Measurements from ENCODE around the gene NCOA6. TPM values are rescaled to one million over a fixed set of nuclear protein-coding genes. Genes with fewer than 3 reads are reported as not detected.

Gene NCOA6
- total RNA-seq, 4 donors from 2014 or later = 11.6 to 21.8 (median 18.1) TPM

- H3K36me3 ChIP-seq = peaks cover 18 to 100% (median 22%) of the 10 kb centered on the region in 3 donors
- intact Hi-C loops (cut with DNase I) = no loop called here
- H3K4me3 ChIP-seq = no peak overlapping the region
- no peak for DNase-seq
- no peak overlapping the region for H3K27ac ChIP-seq
- WGBS, 2 donors = 63 to 85% methylated on average over 1 of the region's 1 CpG
- H3K4me1 ChIP-seq = no peaks in the 10 kb centered on the region
- no peaks in the 10 kb centered on the region for H3K9me3 ChIP-seq
- TF ChIP-seq CTCF (IDR thresholded peaks at IDR 0.05) (no peak), POLR2A (IDR thresholded peaks at IDR 0.05) (no peak)
- no peaks in the 10 kb centered on the region for H3K27me3 ChIP-seq
Observed at GRCh38 chr20:34744847-34745246, 80.6 kb downstream of the NCOA6 start.

- 88 to 92% methylated on average over 3 of the region's 3 CpGs for WGBS, 2 donors
- DNase-seq = no peak
- no peaks in the 10 kb centered on the region for H3K4me1 ChIP-seq
- no peaks in the 10 kb centered on the region for H3K27me3 ChIP-seq
- H3K27ac ChIP-seq = no peak overlapping the region
- no peak overlapping the region for H3K4me3 ChIP-seq
- no peak for TF ChIP-seq POLR2A (IDR thresholded peaks at IDR 0.05)
- TF ChIP-seq CTCF (IDR thresholded peaks at IDR 0.05) = no peak
- intact Hi-C loops (cut with DNase I) = no loop called here
- no peaks in the 10 kb centered on the region for H3K9me3 ChIP-seq
- peaks cover 14 to 100% (median 17%) of the 10 kb centered on the region in 3 donors for H3K36me3 ChIP-seq
Observed at GRCh38 chr20:34744340-34744739, 81.1 kb downstream of the NCOA6 start.

GRCh38 chr20:34743039-34743438 lies 82.4 kb downstream of the NCOA6 start:
- H3K4me1 ChIP-seq = no peaks in the 10 kb centered on the region
- H3K9me3 ChIP-seq = no peaks in the 10 kb centered on the region
- TF ChIP-seq CTCF (IDR thresholded peaks at IDR 0.05) (no peak), POLR2A (IDR thresholded peaks at IDR 0.05) (no peak)
- no peak overlapping the region for H3K4me3 ChIP-seq
- no peak overlapping the region for H3K27ac ChIP-seq
- H3K36me3 ChIP-seq = peaks cover 12 to 98% (median 18%) of the 10 kb centered on the region in 3 donors
- no CpG with 5 or more reads among the region's 1 CpG for WGBS, 2 donors
- intact Hi-C loops (cut with DNase I) = no loop called here
- no peaks in the 10 kb centered on the region for H3K27me3 ChIP-seq
- no peak for DNase-seq

GRCh38 chr20:34736106-34736735 lies 89.2 kb downstream of the NCOA6 start:
- intact Hi-C loops (cut with DNase I) = no loop called here
- H3K27ac ChIP-seq = no peak overlapping the region
- WGBS, 2 donors = 84 to 85% methylated on average over 6 of the region's 6 CpGs
- no peaks in the 10 kb centered on the region for H3K27me3 ChIP-seq
- no peaks in the 10 kb centered on the region for H3K4me1 ChIP-seq
- peaks cover 5 to 85% (median 9%) of the 10 kb centered on the region in 3 donors for H3K36me3 ChIP-seq
- no peak for DNase-seq
- H3K9me3 ChIP-seq = no peaks in the 10 kb centered on the region
- TF ChIP-seq CTCF (IDR thresholded peaks at IDR 0.05) = no peak
- no peak for TF ChIP-seq POLR2A (IDR thresholded peaks at IDR 0.05)
- no peak overlapping the region for H3K4me3 ChIP-seq

GRCh38 chr20:34732523-34732922 lies 92.9 kb downstream of the NCOA6 start:
- TF ChIP-seq POLR2A (IDR thresholded peaks at IDR 0.05) = no peak
- TF ChIP-seq CTCF (IDR thresholded peaks at IDR 0.05) = no peak
- H3K4me3 ChIP-seq = peak overlapping the region in 1 of 4 donors; percentile 8
- WGBS, 2 donors = 56 to 80% methylated on average over 1 of the region's 1 CpG
- H3K27ac ChIP-seq = peak overlapping the region in 2 of 4 donors; percentile 35 to 45
- intact Hi-C loops (cut with DNase I) = no loop called here
- no peaks in the 10 kb centered on the region for H3K27me3 ChIP-seq
- H3K36me3 ChIP-seq = peaks cover 0 to 91% (median 9%) of the 10 kb centered on the region in 3 donors
- H3K4me1 ChIP-seq = no peaks in the 10 kb centered on the region
- DNase-seq = no peak
- H3K9me3 ChIP-seq = no peaks in the 10 kb centered on the region

Data from esophagus squamous epithelium (tissue), 5 donors.